Dendritic cell treated with granulocyte-macrophage colony-stimulating factor and Interleukin-4, amounts not matched to agents 40 ng/mL and 50 ng/mL, for 4 days (primary cell): ENCODE data around the gene ZNF45.

Experiments used
- H3K27ac Mint-ChIP-seq: one replicate; pipeline ENCODE4 v1.8.0; 2022; ENCODE audit warnings: mild to moderate bottlenecking, mixed read lengths
- H3K27me3 Mint-ChIP-seq: one replicate; pipeline ENCODE4 v1.8.0; 2022; ENCODE audit warnings: mild to moderate bottlenecking, mixed read lengths
- H3K36me3 Mint-ChIP-seq: one replicate; pipeline ENCODE4 v1.8.0; 2022; ENCODE audit warnings: low read depth, mixed read lengths
- H3K4me1 Mint-ChIP-seq: one replicate; pipeline ENCODE4 v1.8.0; 2022; ENCODE audit warnings: low read depth, mixed read lengths
- H3K4me3 Mint-ChIP-seq: one replicate; pipeline ENCODE4 v1.8.0; 2022; ENCODE audit warnings: mild to moderate bottlenecking, moderate library complexity, mixed read lengths
- H3K9me3 Mint-ChIP-seq: one replicate; pipeline ENCODE4 v1.8.0; 2022; ENCODE audit warnings: mixed read lengths
- intact Hi-C: fragments of 100-400 bp; cut with micrococcal nuclease; formaldehyde crosslinking; loops from one replicate; pipeline ENCODE4 v1.15.0; 2022

ZNF45 gene

GRCh38 chr19:43940719-43941118, 5.6 kb upstream of the ZNF45 start:
- Mint-ChIP-seq H3K27me3 (peaks cover 10% of the 10 kb centered on the region), H3K27ac (no peak overlapping the region), H3K9me3 (peaks cover 63% of the 10 kb centered on the region), H3K36me3 (no peaks in the 10 kb centered on the region), H3K4me3 (no peak overlapping the region), H3K4me1 (no peaks in the 10 kb centered on the region)
- intact Hi-C loops, result no loop called here

- Mint-ChIP-seq H3K36me3 (peaks cover 7% of the 10 kb centered on the region), H3K4me1 (no peaks in the 10 kb centered on the region), H3K27ac (no peak overlapping the region), H3K9me3 (peaks cover 55% of the 10 kb centered on the region), H3K4me3 (no peak overlapping the region), H3K27me3 (peaks cover 10% of the 10 kb centered on the region)
- intact Hi-C loops, result no loop called here
Observed at GRCh38 chr19:43939557-43940260, 4.6 kb upstream of the ZNF45 start.

GRCh38 chr19:43936188-43936587, 1.1 kb upstream of the ZNF45 start:
- intact Hi-C loops, result no loop called here

GRCh38 chr19:43934055-43934984, 762 bp downstream of the ZNF45 start:
- H3K27ac Mint-ChIP-seq, result peak overlapping the region; percentile 93
- intact Hi-C loops, result loop anchor here (5.0 kb wide), 1 partner anchor 107 kb away; the partner anchor contains the start of gene ZNF283
- H3K9me3 Mint-ChIP-seq, result peaks cover 20% of the 10 kb centered on the region
- peaks cover 19% of the 10 kb centered on the region for H3K4me1 Mint-ChIP-seq
- H3K27me3 Mint-ChIP-seq, result peaks cover 5% of the 10 kb centered on the region
- peaks cover 51% of the 10 kb centered on the region for H3K36me3 Mint-ChIP-seq
- H3K4me3 Mint-ChIP-seq, result peak overlapping the region; percentile 89

More at GRCh38 chr19:43936188-43936587, 1.1 kb upstream of the ZNF45 start:
- Mint-ChIP-seq H3K27ac (no peak overlapping the region), H3K36me3 (peaks cover 32% of the 10 kb centered on the region), H3K4me3 (no peak overlapping the region), H3K4me1 (peaks cover 19% of the 10 kb centered on the region), H3K9me3 (peaks cover 31% of the 10 kb centered on the region), H3K27me3 (peaks cover 5% of the 10 kb centered on the region)

DNA sequence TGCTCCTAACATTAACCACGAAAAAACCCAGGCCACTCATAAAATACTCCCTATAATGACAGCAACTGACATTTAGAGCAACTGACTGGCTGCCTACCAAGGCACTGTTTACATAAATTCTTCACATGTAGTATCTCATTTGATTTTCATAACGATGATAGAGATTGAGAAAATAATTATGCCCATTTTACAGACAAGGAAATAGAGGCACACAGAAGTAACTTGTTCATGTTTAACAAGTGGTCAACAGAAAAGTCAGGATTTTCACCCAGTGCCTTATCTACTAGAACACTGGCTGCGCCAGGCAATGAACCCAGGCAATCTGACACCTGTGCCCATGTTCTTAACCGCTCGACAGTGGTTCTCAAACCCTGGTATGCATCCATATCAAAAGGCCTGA, 6.3 kb downstream of the ZNF45 start:
- Mint-ChIP-seq H3K4me1 (peaks cover 12% of the 10 kb centered on the region), H3K9me3 (peaks cover 41% of the 10 kb centered on the region), H3K4me3 (no peak overlapping the region), H3K27me3 (no peaks in the 10 kb centered on the region), H3K27ac (no peak overlapping the region), H3K36me3 (peaks cover 99% of the 10 kb centered on the region)
- intact Hi-C loops, result no loop called here

GRCh38 chr19:43923875-43924274, 11.2 kb downstream of the ZNF45 start:
- no peak overlapping the region for H3K27ac Mint-ChIP-seq
- H3K4me3 Mint-ChIP-seq, result no peak overlapping the region
- peaks cover 100% of the 10 kb centered on the region for H3K36me3 Mint-ChIP-seq
- H3K9me3 Mint-ChIP-seq, result peaks cover 40% of the 10 kb centered on the region
- no peaks in the 10 kb centered on the region for H3K4me1 Mint-ChIP-seq
- no peaks in the 10 kb centered on the region for H3K27me3 Mint-ChIP-seq
- intact Hi-C loops, result no loop called here

DNA sequence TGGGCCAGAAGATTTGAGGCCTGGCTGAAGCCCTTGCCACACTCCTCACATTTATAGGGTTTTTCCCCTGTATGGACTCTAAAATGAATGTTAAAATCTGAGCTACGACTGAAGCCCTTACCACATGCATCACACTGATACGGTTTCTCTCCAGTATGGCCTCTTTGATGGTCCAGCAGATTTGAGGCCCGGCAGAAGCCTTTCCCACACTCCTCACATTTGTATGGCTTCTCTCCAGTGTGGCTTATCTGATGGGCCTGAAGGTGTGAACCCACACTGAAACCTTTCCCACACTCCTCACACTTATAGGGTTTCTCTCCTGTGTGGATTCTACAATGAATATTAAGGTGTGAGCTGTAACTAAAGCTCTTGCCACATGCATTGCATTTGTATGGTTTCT, 21.0 kb downstream of the ZNF45 start:
- peaks cover 60% of the 10 kb centered on the region for H3K36me3 Mint-ChIP-seq
- peaks cover 85% of the 10 kb centered on the region for H3K9me3 Mint-ChIP-seq

DNA sequence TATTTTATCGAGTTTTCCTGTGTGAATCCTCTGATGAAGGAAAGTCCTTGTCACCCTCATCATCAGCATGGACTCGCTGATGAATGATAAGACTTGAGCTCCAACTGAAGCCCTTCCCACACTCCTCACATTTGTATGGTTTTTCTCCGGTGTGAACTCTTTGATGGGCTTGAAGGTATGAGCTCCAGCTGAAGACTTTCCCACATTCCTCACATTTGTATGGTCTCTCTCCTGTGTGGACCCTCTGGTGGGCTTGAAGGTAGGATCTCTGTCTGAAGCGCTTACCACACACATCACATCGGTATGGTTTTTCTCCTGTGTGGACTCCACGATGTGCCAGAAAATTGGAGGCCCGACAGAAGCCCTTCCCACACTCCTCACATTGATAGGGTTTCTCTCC, 21.7 kb downstream of the ZNF45 start:
- Mint-ChIP-seq H3K36me3 (peaks cover 53% of the 10 kb centered on the region), H3K27me3 (no peaks in the 10 kb centered on the region), H3K9me3 (peaks cover 85% of the 10 kb centered on the region), H3K4me1 (no peaks in the 10 kb centered on the region), H3K4me3 (no peak overlapping the region), H3K27ac (no peak overlapping the region)
- intact Hi-C loops, result no loop called here

More for the DNA sequence above, 21.0 kb downstream of the ZNF45 start:
- intact Hi-C loops, result no loop called here
- H3K27ac Mint-ChIP-seq, result no peak overlapping the region
- H3K27me3 Mint-ChIP-seq, result no peaks in the 10 kb centered on the region
- H3K4me3 Mint-ChIP-seq, result no peak overlapping the region
- no peaks in the 10 kb centered on the region for H3K4me1 Mint-ChIP-seq

- Mint-ChIP-seq H3K4me3 (no peak overlapping the region), H3K36me3 (peaks cover 28% of the 10 kb centered on the region), H3K9me3 (peaks cover 97% of the 10 kb centered on the region), H3K4me1 (no peaks in the 10 kb centered on the region), H3K27ac (no peak overlapping the region), H3K27me3 (no peaks in the 10 kb centered on the region)
- intact Hi-C loops, result no loop called here
Observed at GRCh38 chr19:43910884-43911283, 24.2 kb downstream of the ZNF45 start.

GRCh38 chr19:43908659-43909058, 26.4 kb downstream of the ZNF45 start:
- Mint-ChIP-seq H3K4me3 (no peak overlapping the region), H3K4me1 (no peaks in the 10 kb centered on the region), H3K27me3 (no peaks in the 10 kb centered on the region), H3K27ac (no peak overlapping the region), H3K36me3 (peaks cover 6% of the 10 kb centered on the region), H3K9me3 (peaks cover 95% of the 10 kb centered on the region)
- intact Hi-C loops, result no loop called here

- Mint-ChIP-seq H3K4me1 (peaks cover 6% of the 10 kb centered on the region), H3K36me3 (peaks cover 8% of the 10 kb centered on the region), H3K4me3 (no peak overlapping the region), H3K27ac (no peak overlapping the region), H3K27me3 (peaks cover 4% of the 10 kb centered on the region), H3K9me3 (peaks cover 95% of the 10 kb centered on the region)
- intact Hi-C loops, result no loop called here
Observed at GRCh38 chr19:43906774-43907173, 28.3 kb downstream of the ZNF45 start.

GRCh38 chr19:43905897-43906296, 29.2 kb downstream of the ZNF45 start:
- Mint-ChIP-seq H3K36me3 (peaks cover 15% of the 10 kb centered on the region), H3K9me3 (peaks cover 96% of the 10 kb centered on the region)
- intact Hi-C loops, result no loop called here

GRCh38 chr19:43902399-43902798, 32.7 kb downstream of the ZNF45 start:
- peaks cover 93% of the 10 kb centered on the region for H3K9me3 Mint-ChIP-seq
- peaks cover 4% of the 10 kb centered on the region for H3K27me3 Mint-ChIP-seq
- peaks cover 14% of the 10 kb centered on the region for H3K4me1 Mint-ChIP-seq
- H3K4me3 Mint-ChIP-seq, result peak overlapping the region; percentile 83
- intact Hi-C loops, result no loop called here
- peaks cover 31% of the 10 kb centered on the region for H3K36me3 Mint-ChIP-seq
- peak overlapping the region; percentile 81 for H3K27ac Mint-ChIP-seq

More at GRCh38 chr19:43905897-43906296, 29.2 kb downstream of the ZNF45 start:
- Mint-ChIP-seq H3K27ac (no peak overlapping the region), H3K4me3 (no peak overlapping the region), H3K4me1 (peaks cover 14% of the 10 kb centered on the region), H3K27me3 (peaks cover 4% of the 10 kb centered on the region)
